SK-N-SH treated with all-trans-retinoic acid at 6 μM for 48 hours (cell line): ENCODE measurements around the gene RASD2.

ENCODE experiments used
- ATAC-seq: fragments of 200-7000 bp; cut with Tn5 transposase; 3 replicates; pipeline ENCODE4 v1.9.1; 2020; ENCODE audit warnings: mild to moderate bottlenecking, moderate library complexity
- ARNTL ChIP-seq: fragments of 450-650 bp; formaldehyde crosslinking; IDR thresholded peaks from 2 replicates; pipeline ENCODE4 v1.5.0; 2020; ENCODE audit warnings: low read depth, mild to moderate bottlenecking, moderate library complexity, borderline replicate concordance
- ESRRG ChIP-seq: fragments of 250-450 bp; sonication (Bioruptor Pico); IDR thresholded peaks from 2 replicates; pipeline ENCODE4 v1.6.1; 2021; ENCODE audit warnings: mild to moderate bottlenecking
- GLIS3 ChIP-seq: fragments of 250-450 bp; sonication (Bioruptor Pico); IDR thresholded peaks from 2 replicates; pipeline ENCODE4 v1.5.0; 2020; ENCODE audit warnings: mild to moderate bottlenecking, moderate library complexity
- ISL1 ChIP-seq: fragments of 250-450 bp; sonication (Bioruptor Pico); IDR thresholded peaks from 2 replicates; pipeline ENCODE4 v2.1.2; 2022; ENCODE audit warnings: mild to moderate bottlenecking, moderate library complexity
- OSR1 ChIP-seq: fragments of 250-450 bp; sonication (Bioruptor Pico); IDR thresholded peaks from 2 replicates; pipeline ENCODE4 v1.8.0; 2022; ENCODE audit warnings: moderate library complexity, mild to moderate bottlenecking, inconsistent platforms
- POU6F1 ChIP-seq: fragments of 250-450 bp; sonication (Bioruptor Pico); IDR thresholded peaks from 2 replicates; pipeline ENCODE4 v1.8.0; 2021; ENCODE audit warnings: low read depth, mild to moderate bottlenecking, moderate library complexity, borderline replicate concordance
- PPARA ChIP-seq: fragments of 250-450 bp; sonication (Bioruptor Pico); IDR thresholded peaks from 2 replicates; pipeline ENCODE4 v1.5.0; 2020; ENCODE audit warnings: mild to moderate bottlenecking, borderline replicate concordance
- RARB ChIP-seq: fragments of 250-450 bp; sonication (Bioruptor Pico); IDR thresholded peaks from 2 replicates; pipeline ENCODE4 v1.8.0; 2021; ENCODE audit warnings: mild to moderate bottlenecking, moderate library complexity
- SNAI2 ChIP-seq: fragments of 250-450 bp; sonication (Bioruptor Pico); IDR thresholded peaks from 2 replicates; pipeline ENCODE4 v1.5.0; 2020; ENCODE audit warnings: mild to moderate bottlenecking, moderate library complexity
- TCF4 ChIP-seq: fragments of 250-450 bp; sonication (Bioruptor Pico); IDR thresholded peaks from 2 replicates; pipeline ENCODE4 v1.8.0; 2021; ENCODE audit warnings: mild to moderate bottlenecking, moderate library complexity, borderline replicate concordance
- TOX ChIP-seq: fragments of 250-450 bp; sonication (Bioruptor Pico); IDR thresholded peaks from 2 replicates; pipeline ENCODE4 v1.8.0; 2021; ENCODE audit warnings: mild to moderate bottlenecking, moderate library complexity, borderline replicate concordance
- ZC3H10 ChIP-seq: fragments of 250-450 bp; sonication (Bioruptor Pico); IDR thresholded peaks from 2 replicates; pipeline ENCODE4 v1.5.1; 2021; ENCODE audit warnings: mild to moderate bottlenecking, moderate library complexity
- ZFP3 ChIP-seq: fragments of 250-450 bp; sonication (Bioruptor Pico); IDR thresholded peaks from 2 replicates; pipeline ENCODE4 v1.5.0; 2020; ENCODE audit warnings: mild to moderate bottlenecking, moderate library complexity
- ZFP30 ChIP-seq: fragments of 450-650 bp; formaldehyde crosslinking; IDR thresholded peaks from 2 replicates; pipeline ENCODE4 v1.5.0; 2022; ENCODE audit warnings: mild to moderate bottlenecking, moderate library complexity
- ZNF565 ChIP-seq: fragments of 450-650 bp; formaldehyde crosslinking; conservative IDR thresholded peaks from 2 replicates; pipeline ENCODE4 v1.5.0; 2020; ENCODE audit warnings: low read depth, mild to moderate bottlenecking, moderate library complexity
- ZNF8 ChIP-seq: fragments of 450-650 bp; formaldehyde crosslinking; IDR thresholded peaks from 2 replicates; pipeline ENCODE4 v1.5.0; 2020; ENCODE audit warnings: mild to moderate bottlenecking, moderate library complexity
- TF ChIP-seq, protein P1 (sequence below): fragments of 250-450 bp; sonication (Bioruptor Pico); IDR thresholded peaks from 2 replicates; pipeline ENCODE4 v1.8.0; 2020; ENCODE audit warnings: mild to moderate bottlenecking, moderate library complexity, borderline replicate concordance

Gene RASD2

GRCh38 chr22:35542157-35542938, 1.7 kb downstream of the RASD2 start (continued):
- TF ChIP-seq GLIS3 (CRISPR knock-in tag), result no peak

DNA sequence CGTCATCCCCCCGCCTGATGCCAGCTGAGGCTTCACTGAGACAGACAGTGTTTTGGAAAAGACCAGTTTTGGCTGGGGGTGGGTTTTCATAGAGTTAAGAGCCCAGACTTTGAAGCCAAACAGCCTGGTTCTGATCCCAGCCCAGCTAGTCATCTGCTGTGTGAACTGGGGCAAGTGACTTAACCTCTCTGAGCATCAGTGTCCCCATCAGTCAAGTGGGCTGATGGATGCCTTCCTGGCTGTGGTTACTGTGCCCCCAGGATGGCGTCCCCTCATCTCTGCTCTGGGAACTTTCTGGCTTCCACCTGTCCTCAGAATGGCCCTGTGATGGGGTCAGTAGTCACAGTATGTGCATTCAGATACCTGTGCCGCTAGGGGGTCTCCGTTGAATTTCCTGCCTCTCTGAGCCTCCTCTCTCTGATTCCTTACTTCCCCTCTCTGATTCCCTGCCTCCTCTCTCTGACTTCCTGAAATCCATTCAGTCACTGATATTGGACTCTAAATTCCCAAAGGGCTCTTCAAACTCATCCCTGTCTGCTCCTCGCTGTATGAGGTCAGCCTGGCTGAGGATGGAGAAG, 2.4 kb downstream of the RASD2 start:
- no peak for ATAC-seq
- TF ChIP-seq ZC3H10 (CRISPR knock-in tag), result no peak
- no peak for TF ChIP-seq ZNF8 (CRISPR knock-in tag)
- no peak for TF ChIP-seq PPARA
- no peak for TF ChIP-seq POU6F1 (CRISPR knock-in tag)
- no peak for TF ChIP-seq GLIS3 (CRISPR knock-in tag)
- no peak for TF ChIP-seq OSR1 (CRISPR knock-in tag)
- no peak for TF ChIP-seq SNAI2 (CRISPR knock-in tag)
- no peak for TF ChIP-seq ESRRG

GRCh38 chr22:35543702-35544101, 3.1 kb downstream of the RASD2 start:
- TF ChIP-seq TOX (no peak), ZFP30 (no peak)
- no peak for ATAC-seq

DNA sequence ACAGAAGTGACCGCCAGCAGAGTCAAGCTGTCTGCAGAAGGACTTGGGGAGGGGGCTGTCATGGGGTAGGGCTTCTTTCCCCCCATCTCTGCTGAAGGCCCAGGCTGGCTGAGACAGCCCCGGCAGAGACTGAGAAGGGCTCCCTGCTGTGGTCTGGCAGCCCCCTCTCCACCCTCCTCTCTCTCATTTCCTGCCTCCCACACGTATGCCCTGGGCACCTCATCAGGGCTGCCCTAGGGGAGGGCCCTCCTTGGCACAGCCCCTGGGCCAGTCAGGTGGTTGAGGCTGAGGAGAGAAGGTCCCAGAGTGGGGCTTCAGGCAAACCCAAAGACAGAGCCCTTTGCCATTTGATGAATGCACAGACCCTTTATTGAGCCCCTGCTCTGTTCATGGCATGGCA, 3.6 kb downstream of the RASD2 start:
- ATAC-seq, result no peak
- TF ChIP-seq ZFP3 (CRISPR knock-in tag) (no peak), ARNTL (CRISPR knock-in tag) (no peak), OSR1 (CRISPR knock-in tag) (no peak)

- ATAC-seq, result no peak
- TF ChIP-seq, protein P1, sequence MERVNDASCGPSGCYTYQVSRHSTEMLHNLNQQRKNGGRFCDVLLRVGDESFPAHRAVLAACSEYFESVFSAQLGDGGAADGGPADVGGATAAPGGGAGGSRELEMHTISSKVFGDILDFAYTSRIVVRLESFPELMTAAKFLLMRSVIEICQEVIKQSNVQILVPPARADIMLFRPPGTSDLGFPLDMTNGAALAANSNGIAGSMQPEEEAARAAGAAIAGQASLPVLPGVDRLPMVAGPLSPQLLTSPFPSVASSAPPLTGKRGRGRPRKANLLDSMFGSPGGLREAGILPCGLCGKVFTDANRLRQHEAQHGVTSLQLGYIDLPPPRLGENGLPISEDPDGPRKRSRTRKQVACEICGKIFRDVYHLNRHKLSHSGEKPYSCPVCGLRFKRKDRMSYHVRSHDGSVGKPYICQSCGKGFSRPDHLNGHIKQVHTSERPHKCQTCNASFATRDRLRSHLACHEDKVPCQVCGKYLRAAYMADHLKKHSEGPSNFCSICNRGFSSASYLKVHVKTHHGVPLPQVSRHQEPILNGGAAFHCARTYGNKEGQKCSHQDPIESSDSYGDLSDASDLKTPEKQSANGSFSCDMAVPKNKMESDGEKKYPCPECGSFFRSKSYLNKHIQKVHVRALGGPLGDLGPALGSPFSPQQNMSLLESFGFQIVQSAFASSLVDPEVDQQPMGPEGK (CRISPR knock-in tag), result no peak
- no peak for TF ChIP-seq ARNTL (CRISPR knock-in tag)
- TF ChIP-seq ZNF565 (CRISPR knock-in tag), result no peak
- no peak for TF ChIP-seq SNAI2 (CRISPR knock-in tag)
- no peak for TF ChIP-seq TOX
- no peak for TF ChIP-seq PPARA
- no peak for TF ChIP-seq ESRRG
- no peak for TF ChIP-seq ISL1 (CRISPR knock-in tag)
- no peak for TF ChIP-seq GLIS3 (CRISPR knock-in tag)
- no peak for TF ChIP-seq RARB (CRISPR knock-in tag)
- TF ChIP-seq POU6F1 (CRISPR knock-in tag), result no peak
Measured at GRCh38 chr22:35544827-35545226, 4.2 kb downstream of the RASD2 start.

- ATAC-seq, result no peak
- no peak for TF ChIP-seq ZNF8 (CRISPR knock-in tag)
- no peak for TF ChIP-seq TCF4 (CRISPR knock-in tag)
- TF ChIP-seq ZFP3 (CRISPR knock-in tag), result no peak
- TF ChIP-seq, all 23 proteins: peak for 0
Measured at GRCh38 chr22:35546886-35547285, 6.3 kb downstream of the RASD2 start.
